Heart left ventricle (tissue), 13 donors: ENCODE data around the gene UBE2E3.

Experiments used
- CTCF ChIP-seq, 12 donors: fragments of 200-600 bp; sonication (generic) in 4 of 12; IDR thresholded peaks; one replicate each; pipeline versions ENCODE4 v1.5.0 to v1.8.0; 2018 to 2022; ENCODE audit warnings: antibody characterized with exemption in 12 of 12, mild to moderate bottlenecking in 5 of 12
- POLR2A ChIP-seq, 2 donors: fragments of 450-650 bp; IDR thresholded peaks; one replicate each; pipeline ENCODE4 v1.6.1; 2017; ENCODE audit warnings: antibody characterized with exemption in 2 of 2, mild to moderate bottlenecking in 2 of 2, moderate library complexity in 2 of 2
- donor health status: ischemic (EF 13 %, LVEDD 7.1; RV severe dilation, severe dysfunction).
- donor health status: DM: no; HTN: yes; CAD: no.
- donor health status: DM: no; HTN: no; CAD: no.
- donor health status: ischemic (EF 25% LVEDD 6.9; RV normal size, moderate dysfunction).
- donor health status: ischemic (EF 25% LVEDD 5.7; RV mildly dilated, moderate dysfunction).
- donor health status: ischemic (EF 35%, LVEDD 5.7; RV mildly dilated, moderate dysfunction).
- donor health status: nonischemic (EF 11% LVEDD 7.7; RV severe dilation, severe dysfunction).
- donor health status: DM: yes; HTN: yes; CAD: no.
- donor health status: PGD.
- donor health status: ischemic (EF 29% LVEDD 5.4; RV normal size, mild dysfunction).
- donor health status: nonischemic (EF 23%, LVEDD 6.1; RV moderate dilation, normal function).

GRCh38 chr2:180947208-180947689 is 33.2 kb upstream of the UBE2E3 start:
- TF ChIP-seq POLR2A (IDR thresholded peaks at IDR 0.05), result no peak
- no peak for TF ChIP-seq CTCF (IDR thresholded peaks at IDR 0.05)
